ENCODE results near the gene RGL1.

RGL1 gene

DNA sequence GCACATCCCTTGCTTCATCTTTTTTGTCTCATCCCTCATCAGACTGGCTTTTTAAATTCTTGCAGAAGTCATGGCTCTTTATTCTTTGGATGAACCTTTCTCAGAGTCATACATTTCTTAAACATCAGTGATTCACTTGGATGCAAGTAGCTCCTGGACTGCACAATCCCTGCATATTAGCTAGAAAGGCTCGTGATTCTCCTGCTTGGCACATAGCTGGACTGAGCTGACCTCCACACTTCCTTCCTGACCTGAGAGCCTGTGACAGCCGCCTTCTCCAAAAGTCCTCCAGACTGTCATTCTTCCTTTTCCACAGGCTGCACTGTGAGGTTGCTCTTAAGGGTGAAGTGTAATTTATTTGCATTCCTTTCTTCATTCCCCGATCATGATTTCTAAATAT is 109.4 kb downstream of the RGL1 start:
- peak overlapping the region; percentile 71 for H3K4me2 ChIP-seq (ENCODE audit: low read depth, low read length, poor library complexity, severe bottlenecking)

DNA sequence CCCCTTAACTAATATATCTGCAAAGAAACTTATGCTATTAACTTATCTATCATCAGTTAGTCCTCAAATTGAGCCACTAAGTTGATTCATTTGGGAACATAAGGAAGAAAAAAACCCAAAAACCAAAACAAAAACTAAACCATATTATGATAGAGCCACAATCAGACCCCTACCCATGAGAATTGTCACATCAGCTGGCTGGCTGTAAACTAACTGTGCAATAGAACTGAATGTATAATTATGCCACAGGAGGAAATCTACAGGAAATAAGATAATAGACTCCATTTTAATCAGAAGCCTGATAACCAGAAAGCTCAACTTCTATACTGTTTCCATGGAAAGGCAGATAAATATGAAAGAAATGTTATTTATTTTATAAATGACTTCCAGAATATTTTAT is 110.0 kb downstream of the RGL1 start:
- Histone ChIP-seq H3K27me3 (ENCODE audit: insufficient read depth, low read length, poor library complexity, severe bottlenecking) (no peaks in the 10 kb centered on the region), H3K4me3 (ENCODE audit: low read length, poor library complexity, severe bottlenecking) (no peak overlapping the region), H3K9ac (ENCODE audit: low read depth, low read length, poor library complexity, severe bottlenecking) (no peak overlapping the region), H4K20me1 (ENCODE audit: insufficient read depth, low read length, poor library complexity, severe bottlenecking) (no peaks in the 10 kb centered on the region), H3K36me3 (ENCODE audit: insufficient read depth, low read length) (no peaks in the 10 kb centered on the region), H2AFZ (ENCODE audit: low read length) (no peak overlapping the region), H3K9me2 (replicated peaks; ENCODE audit: low read depth, low read length) (no peaks in the 10 kb centered on the region), H3K9me3 (ENCODE audit: insufficient read depth, low read depth, low read length) (no peaks in the 10 kb centered on the region), H3K4me2 (ENCODE audit: low read depth, low read length, poor library complexity, severe bottlenecking) (peak overlapping the region; percentile 71), H3F3A (ENCODE audit: low read depth) (no peaks in the 10 kb centered on the region), H3K79me2 (ENCODE audit: insufficient read depth, low read length) (no peaks in the 10 kb centered on the region), H3K4me1 (ENCODE audit: insufficient read depth, low read length, poor library complexity, severe bottlenecking) (peaks cover 45% of the 10 kb centered on the region)
- no peak for TF ChIP-seq EZH2phosphoT487 (IDR thresholded peaks at IDR 0.05; ENCODE audit: borderline replicate concordance)
- TF ChIP-seq, protein P1, sequence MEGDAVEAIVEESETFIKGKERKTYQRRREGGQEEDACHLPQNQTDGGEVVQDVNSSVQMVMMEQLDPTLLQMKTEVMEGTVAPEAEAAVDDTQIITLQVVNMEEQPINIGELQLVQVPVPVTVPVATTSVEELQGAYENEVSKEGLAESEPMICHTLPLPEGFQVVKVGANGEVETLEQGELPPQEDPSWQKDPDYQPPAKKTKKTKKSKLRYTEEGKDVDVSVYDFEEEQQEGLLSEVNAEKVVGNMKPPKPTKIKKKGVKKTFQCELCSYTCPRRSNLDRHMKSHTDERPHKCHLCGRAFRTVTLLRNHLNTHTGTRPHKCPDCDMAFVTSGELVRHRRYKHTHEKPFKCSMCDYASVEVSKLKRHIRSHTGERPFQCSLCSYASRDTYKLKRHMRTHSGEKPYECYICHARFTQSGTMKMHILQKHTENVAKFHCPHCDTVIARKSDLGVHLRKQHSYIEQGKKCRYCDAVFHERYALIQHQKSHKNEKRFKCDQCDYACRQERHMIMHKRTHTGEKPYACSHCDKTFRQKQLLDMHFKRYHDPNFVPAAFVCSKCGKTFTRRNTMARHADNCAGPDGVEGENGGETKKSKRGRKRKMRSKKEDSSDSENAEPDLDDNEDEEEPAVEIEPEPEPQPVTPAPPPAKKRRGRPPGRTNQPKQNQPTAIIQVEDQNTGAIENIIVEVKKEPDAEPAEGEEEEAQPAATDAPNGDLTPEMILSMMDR (conservative IDR thresholded peaks at IDR 0.05; ENCODE audit: low read length), result no peak

More for the DNA sequence above, 109.4 kb downstream of the RGL1 start:
- H3K4me1 ChIP-seq (ENCODE audit: insufficient read depth, low read length, poor library complexity, severe bottlenecking), result peaks cover 45% of the 10 kb centered on the region
- H3K9me3 ChIP-seq (ENCODE audit: insufficient read depth, low read depth, low read length), result no peaks in the 10 kb centered on the region
- H4K20me1 ChIP-seq (ENCODE audit: insufficient read depth, low read length, poor library complexity, severe bottlenecking), result no peaks in the 10 kb centered on the region
- TF ChIP-seq EZH2phosphoT487 (IDR thresholded peaks at IDR 0.05; ENCODE audit: borderline replicate concordance), result no peak
- TF ChIP-seq, protein P1 (conservative IDR thresholded peaks at IDR 0.05; ENCODE audit: low read length), result no peak
- H3K79me2 ChIP-seq (ENCODE audit: insufficient read depth, low read length), result no peaks in the 10 kb centered on the region
- no peaks in the 10 kb centered on the region for H3K9me2 ChIP-seq (replicated peaks; ENCODE audit: low read depth, low read length)
- H3K9ac ChIP-seq (ENCODE audit: low read depth, low read length, poor library complexity, severe bottlenecking), result no peak overlapping the region
- H3K4me3 ChIP-seq (ENCODE audit: low read length, poor library complexity, severe bottlenecking), result no peak overlapping the region
- no peaks in the 10 kb centered on the region for H3K27me3 ChIP-seq (ENCODE audit: insufficient read depth, low read length, poor library complexity, severe bottlenecking)
- no peak overlapping the region for H2AFZ ChIP-seq (ENCODE audit: low read length)
- no peaks in the 10 kb centered on the region for H3K36me3 ChIP-seq (ENCODE audit: insufficient read depth, low read length)
- H3F3A ChIP-seq (ENCODE audit: low read depth), result no peaks in the 10 kb centered on the region

DNA sequence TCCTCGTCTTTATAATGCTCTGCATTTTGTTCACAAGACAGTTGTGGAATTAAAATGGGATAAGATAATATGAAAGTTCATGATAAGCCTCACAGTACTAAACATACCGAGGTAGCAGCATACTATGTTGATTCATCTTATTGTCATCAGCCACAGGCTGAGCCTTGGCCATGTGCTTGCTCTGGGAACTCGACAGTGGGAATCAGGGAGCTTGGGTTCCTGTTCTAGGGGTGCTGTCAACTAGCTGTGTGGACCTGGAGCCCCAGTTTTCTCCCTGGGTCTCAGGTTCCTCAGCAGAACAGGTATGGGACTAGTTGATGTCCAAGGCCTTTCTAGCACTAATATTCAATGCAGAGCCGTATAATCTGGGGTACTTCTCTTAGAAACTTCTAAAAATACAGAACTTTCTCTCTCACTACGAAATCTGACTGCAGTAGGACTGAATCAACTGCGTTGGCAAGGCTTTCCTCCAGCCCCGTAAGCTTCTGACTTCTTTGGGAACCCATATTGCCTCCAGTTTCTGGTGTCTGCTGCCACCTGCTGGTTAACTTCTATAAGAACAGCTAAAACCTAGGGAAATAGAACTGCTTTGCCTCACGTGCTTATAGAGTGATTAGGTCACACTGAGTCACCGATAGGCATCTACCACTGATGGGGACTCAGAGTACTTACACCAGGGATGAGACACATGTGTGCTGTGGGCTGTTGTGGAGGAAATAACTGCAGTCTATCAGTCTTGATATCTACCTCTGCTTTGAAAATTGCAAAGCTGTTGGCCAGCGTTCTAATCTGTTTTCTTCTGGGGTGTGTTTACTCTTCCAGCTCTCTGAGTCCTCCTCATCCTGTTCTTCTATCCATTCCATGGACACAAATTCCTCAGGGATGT is 110.9 kb downstream of the RGL1 start:
- H3K4me2 ChIP-seq (ENCODE audit: low read depth, low read length, poor library complexity, severe bottlenecking), result peak overlapping the region; percentile 71
- peak overlapping the region; percentile 80 for H2AFZ ChIP-seq (ENCODE audit: low read length)
- H3K4me1 ChIP-seq (ENCODE audit: insufficient read depth, low read length, poor library complexity, severe bottlenecking), result peaks cover 47% of the 10 kb centered on the region

More for the DNA sequence above, 110.9 kb downstream of the RGL1 start:
- Histone ChIP-seq H3K9me2 (replicated peaks; ENCODE audit: low read depth, low read length) (no peaks in the 10 kb centered on the region), H3K9me3 (ENCODE audit: insufficient read depth, low read depth, low read length) (no peaks in the 10 kb centered on the region), H3K79me2 (ENCODE audit: insufficient read depth, low read length) (no peaks in the 10 kb centered on the region), H4K20me1 (ENCODE audit: insufficient read depth, low read length, poor library complexity, severe bottlenecking) (no peaks in the 10 kb centered on the region), H3K9ac (ENCODE audit: low read depth, low read length, poor library complexity, severe bottlenecking) (peak overlapping the region; percentile 40), H3K27me3 (ENCODE audit: insufficient read depth, low read length, poor library complexity, severe bottlenecking) (no peaks in the 10 kb centered on the region), H3K4me3 (ENCODE audit: low read length, poor library complexity, severe bottlenecking) (peak overlapping the region; percentile 49), H3K36me3 (ENCODE audit: insufficient read depth, low read length) (no peaks in the 10 kb centered on the region), H3F3A (ENCODE audit: low read depth) (no peaks in the 10 kb centered on the region)
- no peak for TF ChIP-seq EZH2phosphoT487 (IDR thresholded peaks at IDR 0.05; ENCODE audit: borderline replicate concordance)
- TF ChIP-seq, protein P1 (conservative IDR thresholded peaks at IDR 0.05; ENCODE audit: low read length), result peak; percentile 96
